HG03135 (cell line): ENCODE measurements around the gene ZNF469.

Source experiments
- ATAC-seq: cut with Tn5 transposase; IDR thresholded peaks from one replicate; pipeline ENCODE4 v1.9.1; 2021; ENCODE audit warnings: mild to moderate bottlenecking, moderate library complexity; ENCODE audit not compliant: unreplicated experiment

Gene ZNF469

DNA sequence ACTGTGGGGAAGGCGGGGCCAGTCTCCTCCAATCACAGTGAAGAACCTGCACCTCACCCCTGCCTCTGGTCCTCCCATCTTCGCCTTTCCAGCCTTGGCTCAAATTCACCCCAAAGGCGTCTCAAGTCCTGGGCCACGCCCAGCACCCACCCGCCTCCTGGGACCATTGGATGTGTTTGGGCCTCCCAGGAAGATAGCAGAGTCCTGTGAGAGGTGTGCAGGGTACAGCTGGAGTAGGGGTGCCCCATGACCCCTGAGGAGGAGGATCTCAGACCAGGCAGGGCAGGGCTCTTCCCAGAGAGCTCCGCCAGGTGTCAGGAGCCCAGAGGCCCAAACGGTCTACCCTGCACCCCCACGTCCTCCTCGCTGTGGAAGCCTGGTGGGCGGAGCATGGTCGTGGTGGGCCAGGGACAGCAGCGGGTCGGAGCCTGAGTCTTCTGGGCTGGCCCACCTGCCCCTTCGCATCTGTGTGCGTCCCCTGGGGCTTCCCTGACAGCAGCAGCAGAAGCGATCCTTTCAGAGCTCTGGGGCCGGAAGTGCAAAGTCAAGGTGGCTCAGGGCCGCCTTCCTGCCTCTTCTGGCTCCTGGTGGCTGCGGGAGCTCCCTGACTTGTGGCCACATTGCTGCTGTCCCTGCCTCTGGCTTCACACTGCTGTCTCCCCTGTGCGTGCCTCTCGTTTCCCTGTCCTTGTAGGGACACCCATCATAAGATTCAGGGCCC is 34.9 kb upstream of the ZNF469 start:
- ATAC-seq = no peak

DNA sequence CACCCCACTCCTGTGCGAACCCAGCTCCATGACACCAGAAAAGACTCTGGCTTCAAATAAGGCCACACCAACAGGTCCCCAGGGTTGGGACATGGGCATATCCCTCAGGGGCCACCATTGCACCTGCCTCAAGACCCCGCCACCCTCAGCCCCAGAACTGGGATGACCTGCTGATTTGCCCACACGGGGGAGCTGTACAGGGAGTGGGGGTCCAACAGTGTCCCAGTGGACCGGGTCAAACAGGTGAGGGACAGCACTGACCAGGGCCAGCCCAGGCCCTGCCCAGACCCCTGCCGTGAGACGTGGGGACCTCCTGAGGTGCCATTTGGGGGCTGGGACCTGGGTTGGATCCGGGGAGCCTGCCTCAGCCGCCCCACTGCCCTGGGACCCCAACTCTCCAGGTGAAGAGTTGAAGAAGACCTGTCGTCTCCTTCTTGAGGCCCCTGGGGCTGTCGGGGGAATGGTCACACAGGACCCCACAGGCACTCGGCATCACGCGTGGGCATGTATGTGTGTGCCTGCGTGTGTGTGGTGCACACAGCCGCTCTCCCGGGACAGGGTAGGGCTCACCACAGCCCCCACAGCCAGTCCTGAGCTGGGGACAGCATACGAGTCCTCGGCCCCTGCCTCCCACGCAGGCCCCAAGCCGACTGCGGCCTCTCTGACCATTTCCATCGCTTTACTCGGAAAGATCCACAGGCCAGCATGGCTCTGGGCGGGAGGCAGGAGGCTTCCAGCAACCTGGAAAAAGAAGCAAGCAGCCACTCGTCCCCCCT is 34.2 kb upstream of the ZNF469 start:
- ATAC-seq = no peak

DNA sequence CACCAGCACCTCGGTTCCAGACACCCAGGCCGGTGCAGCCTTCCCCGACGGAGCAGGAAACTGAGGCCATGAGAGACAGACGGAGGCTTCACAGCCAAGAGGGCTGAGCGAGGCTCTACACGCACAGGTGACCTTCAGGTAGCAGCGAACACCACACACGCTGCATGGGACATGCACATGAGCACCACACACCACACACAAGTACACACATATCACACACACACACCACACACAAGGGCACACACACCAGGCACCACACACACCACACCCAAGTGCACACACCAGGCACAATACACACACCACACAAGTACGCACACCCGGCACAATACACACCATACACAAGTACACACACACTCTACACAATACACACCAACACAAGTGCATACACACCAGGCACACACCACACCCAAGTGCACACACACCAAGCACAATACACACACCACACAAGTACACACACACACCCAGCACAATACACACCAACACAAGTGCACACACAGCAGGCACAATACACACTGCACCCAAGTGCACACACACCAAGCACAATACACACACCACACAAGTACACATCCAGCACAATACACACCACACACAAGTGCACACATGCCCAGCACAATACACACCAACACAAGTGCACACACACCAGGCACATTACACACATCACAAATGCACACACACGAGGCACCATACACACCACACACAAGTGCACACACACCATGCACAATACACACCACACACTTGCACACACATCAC is 33.4 kb upstream of the ZNF469 start:
- ATAC-seq = no peak

DNA sequence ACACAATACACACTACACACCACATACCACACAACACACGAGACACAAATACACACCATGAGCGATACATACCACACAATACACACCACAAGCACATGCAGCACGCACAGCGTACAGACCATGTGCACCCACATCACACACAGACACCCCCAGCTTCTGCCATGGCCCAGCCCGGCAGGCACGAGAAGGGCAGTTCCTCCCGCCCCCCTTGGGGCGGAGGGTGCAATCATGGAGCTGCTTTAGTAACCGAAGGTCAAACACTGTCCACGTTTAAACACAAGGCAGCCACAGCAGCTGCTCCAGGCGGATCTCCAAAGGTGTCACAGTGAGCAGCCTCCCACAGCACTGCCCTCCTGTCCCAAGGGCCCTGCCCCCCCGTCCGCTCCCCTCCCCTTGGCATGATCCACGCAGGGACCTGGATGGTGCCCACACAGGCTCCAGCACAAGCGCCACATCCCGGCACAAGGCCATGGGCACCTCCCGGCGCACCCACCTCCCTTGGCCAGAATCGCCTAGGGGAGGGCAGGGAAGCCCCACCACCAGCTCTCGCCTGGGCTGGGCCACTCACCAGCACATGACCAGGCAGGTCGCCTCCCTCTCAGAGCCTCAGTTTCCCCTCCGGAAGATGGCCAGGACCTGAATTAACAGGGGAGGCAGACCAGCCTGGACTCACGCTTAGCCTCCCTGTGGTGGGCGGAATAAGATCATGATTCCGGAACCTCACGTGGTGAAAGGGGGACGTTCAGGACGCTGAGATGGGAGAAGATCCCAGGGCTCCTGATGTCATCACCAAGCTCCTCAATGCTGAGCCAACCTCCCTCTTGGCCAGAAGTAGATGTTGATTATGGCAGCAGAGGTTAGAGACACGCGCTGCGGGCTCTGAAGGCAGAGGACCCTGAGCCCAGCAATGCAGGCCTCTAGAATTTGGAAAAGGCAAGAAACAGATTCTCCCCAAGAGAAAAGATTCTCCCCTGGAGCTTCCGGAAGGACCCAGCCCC is 32.6 kb upstream of the ZNF469 start:
- ATAC-seq = no peak

DNA sequence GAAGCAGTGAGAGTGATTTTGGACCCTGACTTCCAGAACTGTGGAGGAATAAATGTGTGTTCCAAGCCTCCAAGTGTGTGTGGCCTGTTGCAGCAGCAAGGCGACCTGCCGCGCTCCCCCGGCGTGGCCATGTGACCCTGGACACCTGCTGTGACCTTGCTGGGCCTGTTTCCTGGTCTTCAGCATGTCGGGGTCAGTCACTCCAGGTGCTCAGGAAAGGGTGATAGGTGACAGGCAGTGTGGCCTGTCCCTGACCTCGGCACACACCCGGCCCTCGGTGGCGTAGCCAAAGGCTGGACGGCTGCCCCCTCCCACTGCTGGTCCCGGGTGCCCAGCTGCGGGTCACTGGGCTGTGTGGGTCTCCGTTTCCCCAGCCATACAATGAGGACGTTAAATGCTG is 31.8 kb upstream of the ZNF469 start:
- no peak for ATAC-seq

DNA sequence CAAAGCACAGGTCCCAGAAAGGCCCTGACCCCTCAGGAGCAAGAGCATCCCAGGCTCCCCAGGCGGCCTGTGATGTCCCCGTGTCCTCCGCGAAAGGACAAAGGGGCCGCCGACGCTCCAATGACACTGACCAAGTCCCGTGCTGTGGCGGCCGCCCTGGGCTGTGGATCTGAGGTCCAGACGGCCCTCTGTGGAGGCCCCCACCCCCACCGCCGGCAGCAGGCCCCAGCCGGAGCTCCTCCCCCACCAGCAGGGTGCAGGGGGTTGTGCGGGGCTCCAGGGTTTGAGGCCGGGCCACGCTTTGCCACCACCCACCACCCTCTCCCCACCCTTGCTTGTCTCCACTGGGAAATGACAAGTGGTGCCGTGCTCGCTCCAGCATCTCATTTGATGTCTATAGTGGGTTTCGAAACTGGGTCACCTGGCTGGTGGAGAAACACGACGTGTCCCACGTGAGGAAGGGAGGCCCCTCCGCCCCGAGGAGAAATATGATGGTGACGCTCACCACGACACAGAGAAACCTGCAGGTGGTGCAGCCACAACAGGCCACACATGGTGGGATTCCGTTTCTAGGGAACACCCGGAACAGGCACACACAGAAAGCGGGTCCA is 31.2 kb upstream of the ZNF469 start:
- ATAC-seq = no peak

DNA sequence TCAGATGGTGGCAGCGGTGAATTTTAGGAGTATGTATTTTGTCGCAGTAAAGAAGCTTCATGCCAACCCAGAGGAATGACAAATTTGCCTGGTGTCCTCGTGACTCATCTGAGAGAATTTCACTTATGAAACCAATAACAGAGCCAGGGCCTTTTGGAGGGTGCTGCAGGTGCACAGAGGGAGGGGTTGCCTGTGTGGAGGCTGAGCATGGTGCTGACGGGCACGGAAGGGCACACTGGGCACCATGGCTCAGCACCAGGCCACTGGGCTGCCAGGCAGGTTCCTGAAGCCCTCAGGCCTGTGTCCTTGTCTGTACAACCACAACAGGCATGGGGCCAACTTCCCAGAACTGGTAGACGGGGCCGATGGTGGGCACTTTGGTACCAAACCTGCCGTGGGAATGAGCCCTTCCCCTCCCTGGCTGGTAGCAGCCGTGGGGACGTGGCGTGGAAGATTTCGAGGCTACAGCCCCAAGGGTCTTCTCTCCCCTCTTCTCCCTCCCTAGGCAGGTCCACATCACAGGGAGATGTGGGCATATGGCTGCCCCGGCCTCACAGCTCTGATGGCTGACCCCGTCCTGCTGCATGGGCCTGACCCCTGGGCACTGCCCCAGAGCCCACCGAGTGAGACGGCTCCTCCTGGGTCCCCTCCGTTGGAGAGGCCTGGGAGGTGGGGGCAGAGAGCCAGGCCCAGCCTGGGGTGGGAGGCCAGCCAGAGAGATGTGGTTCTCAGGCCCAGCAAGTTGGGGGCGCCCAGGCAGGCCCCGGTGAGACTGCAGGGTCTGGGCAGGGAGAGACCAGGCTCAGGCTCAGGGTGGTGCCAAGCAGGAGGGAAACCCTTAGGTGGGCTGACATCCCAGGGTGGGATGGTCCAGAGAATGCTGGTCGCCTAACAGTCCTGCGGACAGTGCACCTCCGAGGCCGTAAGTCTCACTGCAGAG is 30.2 kb upstream of the ZNF469 start:
- ATAC-seq = no peak

DNA sequence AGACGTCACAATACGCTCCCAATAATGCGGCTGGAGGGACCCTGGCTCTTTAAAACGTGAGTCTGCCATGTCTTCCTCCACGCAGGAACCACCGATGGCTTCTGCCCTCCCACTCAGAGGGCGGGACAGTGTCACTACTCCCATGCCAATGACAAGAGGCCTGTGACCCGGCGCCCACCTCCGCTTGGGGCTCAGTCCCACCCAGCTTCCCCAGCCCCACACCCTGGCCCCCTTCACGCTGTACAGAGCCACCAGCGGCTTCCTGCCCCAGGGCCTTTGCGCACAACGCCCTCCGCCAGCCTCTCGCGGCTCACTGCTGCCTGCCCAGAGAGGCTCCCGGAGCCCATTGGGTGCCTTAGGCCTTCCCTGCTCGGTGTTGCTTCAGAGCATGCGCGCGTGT is 29.5 kb upstream of the ZNF469 start:
- ATAC-seq = no peak

DNA sequence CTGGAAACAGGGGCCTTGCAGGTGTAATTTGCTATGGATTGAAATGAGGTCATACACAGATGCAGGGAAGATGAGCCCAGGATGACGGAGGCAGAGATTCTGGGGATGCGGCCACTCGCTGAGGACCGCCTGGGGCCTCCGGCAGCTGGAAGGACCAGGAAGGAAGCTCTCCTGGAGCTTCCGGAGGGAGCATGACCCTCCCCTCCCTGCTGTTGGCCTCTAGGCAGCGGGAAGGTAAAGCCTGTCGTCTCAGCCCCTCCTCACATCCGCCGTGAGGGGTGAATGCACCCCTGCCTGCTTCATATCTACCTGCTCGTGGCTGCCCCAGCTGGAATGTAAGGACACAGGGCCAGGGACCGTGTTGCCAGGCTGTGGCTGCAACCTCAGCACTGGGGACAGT is 29.1 kb upstream of the ZNF469 start:
- ATAC-seq = no peak

DNA sequence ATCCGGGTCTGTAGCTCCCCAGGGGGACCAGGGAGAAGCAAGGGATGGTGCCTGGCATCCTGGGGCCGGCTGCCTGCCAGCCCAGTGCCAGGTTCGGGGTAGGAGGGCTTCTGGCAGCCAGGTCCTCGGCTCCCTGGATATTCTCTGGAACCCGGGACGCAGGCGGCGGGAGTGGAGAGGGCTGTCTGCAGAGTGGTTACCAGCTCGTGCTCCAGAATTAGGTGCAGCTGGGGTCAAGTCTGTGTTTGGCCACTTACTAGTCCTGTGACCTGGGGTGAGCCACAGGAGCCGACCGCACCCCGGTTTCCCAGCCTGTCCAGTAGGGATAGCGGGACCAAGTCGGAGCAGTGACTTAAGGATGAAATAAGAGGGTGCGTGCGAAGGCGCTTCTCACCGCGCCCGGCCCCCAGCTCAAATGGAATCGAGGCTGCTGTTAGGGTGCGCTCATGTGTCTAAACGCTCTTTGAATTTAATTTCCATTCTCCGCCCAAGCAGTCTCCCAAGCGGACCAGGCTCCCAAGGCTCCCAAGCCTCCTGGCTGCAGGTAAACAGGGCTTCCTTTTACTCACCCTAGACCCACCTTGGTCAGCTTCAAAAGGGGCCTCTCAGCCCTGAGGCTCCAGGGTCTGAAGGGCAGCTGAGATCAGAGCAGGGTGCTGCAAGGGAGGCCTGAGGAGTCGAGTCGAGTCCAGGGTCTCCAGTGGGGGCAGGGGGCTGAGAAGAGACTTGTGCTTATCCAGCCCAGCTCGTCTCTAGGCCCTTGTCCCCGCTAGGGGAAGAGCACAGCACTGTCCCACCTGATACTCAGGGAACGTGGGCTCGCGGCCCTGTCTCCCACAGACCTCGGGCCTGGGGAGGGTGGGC is 28.3 kb upstream of the ZNF469 start:
- ATAC-seq = no peak

DNA sequence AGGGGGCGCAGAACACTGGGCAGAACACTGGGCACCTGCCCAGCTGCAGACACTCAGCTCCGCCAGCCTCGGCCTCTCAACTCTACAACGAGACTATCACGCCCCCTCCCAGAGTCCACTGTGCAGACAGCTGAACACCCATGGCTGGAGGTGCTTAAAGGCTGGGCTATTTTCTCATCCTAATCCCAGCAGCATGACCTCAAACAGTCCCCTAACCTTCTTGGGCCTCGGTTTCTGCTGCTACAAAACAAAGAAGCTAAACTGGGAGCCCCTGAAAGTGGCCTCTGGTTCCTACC is 27.7 kb upstream of the ZNF469 start:
- ATAC-seq = no peak

DNA sequence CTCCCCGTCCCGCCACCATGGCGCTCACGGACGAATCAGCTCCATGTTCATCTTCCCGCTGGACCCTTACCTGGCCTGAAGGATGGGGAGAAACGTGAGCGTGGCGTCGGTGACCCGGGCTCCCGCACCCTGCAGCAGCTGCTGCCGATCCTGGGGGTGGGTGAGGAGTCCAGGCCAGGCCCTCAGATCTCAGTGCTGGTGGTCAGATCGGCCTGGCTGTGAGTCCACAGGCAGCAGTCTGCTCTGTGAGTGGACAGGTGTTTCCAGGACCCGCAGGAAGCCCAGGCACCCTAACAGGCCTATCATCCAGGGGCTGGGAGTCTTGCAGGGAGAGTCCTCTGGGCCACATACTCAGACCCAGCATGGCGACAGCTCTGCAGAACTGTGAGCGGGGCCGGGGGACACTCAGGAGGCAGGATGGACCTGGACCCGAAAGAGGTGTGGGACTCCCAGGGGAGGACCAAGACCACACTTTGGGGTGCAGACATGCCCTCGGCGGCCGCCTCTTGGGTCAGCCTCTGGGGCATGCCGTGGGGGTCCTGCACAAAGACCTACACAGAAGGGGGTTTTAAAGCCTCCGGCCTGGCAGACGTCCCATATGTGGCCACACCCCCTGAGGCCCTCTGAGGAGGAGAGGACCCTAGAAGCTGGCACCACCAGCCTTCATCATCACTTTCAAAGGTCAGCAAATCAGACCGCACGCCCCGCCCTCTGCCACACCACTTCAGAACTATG is 27.2 kb upstream of the ZNF469 start:
- no peak for ATAC-seq

DNA sequence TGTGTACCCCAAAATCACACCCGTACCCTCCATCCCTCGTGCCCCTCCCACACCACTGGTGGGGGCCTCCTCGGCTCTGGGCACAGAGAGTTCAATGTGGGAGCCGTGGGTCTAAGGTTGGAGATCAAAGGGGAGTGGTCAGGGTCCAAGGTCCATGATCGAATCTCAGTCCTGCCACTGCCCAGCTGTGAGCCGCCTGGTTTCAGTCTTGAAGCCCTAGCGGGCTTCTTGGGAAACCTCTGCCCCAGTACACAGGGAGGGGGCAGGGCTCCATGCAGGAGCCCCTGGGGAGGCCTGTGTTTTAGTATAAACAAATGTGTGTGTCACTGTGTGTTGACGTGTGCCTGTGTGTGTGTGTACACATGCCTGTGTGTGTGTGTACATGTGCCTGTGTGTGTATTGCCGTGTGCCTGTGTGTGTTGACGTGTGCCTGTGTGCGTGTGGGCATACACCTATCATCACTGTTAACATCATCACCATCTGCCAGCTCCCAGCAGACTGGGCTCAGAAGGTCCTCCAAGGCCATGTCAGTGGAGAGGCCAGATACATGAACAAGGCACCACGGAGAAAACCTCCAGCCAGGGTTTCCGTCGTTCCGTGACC is 26.5 kb upstream of the ZNF469 start:
- no peak for ATAC-seq

DNA sequence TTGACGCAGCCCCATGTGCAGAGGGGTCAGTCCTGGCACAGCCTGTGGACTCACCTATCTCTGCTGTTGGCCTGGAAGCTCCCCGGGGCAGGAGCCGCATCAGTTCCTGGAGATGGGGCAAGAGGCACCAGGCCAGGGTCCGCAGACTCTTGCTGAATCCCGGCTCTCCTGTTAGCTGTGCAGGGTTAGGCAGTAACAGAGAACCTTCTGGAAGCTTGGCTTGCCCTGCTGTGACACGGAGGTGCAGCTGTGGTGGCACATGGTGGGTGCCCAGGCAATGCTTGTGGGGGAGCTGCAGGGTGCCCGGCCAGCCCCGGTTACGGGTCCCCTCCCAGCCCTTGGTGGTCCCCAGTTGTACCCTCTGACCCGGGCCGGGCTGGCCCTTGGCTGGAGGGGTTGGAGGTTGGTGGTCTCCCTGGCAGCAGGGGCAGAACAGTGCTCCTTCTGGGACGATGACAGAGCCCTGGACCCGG is 26.0 kb upstream of the ZNF469 start:
- ATAC-seq = no peak

DNA sequence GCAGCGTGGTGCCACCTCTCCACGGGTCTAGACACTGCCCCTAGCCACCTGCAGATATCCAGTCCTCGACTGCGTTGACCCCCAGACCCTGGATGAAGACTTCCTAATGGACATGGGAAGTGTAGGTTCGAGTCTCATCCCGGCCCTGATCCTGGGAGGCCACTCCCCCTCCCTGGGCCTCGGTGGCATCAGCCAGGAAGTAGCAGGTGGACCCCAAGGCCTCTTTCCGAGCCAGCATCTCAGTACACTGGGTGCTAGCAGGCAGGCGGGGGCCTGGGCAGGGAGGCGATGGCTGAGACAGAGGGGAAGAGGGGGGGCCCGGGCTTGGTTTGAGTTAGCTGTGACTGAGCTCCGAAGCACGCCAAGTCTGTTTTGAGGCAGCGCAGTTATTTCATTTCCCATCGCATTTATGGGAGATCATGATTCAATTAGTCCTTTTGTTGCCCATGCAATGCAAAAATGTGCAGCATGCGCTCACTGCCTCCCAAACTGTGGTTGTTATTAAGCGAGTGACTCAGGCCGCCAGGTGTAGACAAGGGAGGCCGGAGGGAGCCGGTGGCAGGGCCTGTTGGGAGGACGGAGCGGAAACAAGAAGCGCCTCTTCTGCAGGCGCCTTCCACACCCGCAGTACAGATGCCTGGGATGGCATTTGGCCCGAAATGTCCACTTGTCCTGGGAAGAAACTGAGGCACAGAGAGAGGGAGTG is 25.3 kb upstream of the ZNF469 start:
- no peak for ATAC-seq

DNA sequence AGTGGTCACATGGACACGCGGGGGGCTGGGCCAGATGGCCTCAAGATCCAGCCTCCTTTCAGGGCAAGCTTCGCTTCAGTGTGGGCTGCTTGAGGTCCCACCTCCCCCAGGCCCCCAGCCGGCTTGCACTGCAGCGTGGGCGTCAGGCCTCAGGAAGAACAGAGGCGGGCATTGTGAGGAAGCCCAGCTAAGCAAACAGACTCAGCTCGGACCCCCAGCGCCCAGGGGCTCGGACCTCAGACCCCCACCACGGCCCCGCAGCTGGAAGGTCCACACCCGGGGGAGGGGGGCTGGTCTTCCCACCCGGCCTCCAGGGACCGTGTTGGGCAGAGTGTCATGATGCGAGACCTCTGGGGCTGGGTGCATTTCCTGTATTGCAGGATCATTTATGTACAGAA is 24.7 kb upstream of the ZNF469 start:
- ATAC-seq = no peak

DNA sequence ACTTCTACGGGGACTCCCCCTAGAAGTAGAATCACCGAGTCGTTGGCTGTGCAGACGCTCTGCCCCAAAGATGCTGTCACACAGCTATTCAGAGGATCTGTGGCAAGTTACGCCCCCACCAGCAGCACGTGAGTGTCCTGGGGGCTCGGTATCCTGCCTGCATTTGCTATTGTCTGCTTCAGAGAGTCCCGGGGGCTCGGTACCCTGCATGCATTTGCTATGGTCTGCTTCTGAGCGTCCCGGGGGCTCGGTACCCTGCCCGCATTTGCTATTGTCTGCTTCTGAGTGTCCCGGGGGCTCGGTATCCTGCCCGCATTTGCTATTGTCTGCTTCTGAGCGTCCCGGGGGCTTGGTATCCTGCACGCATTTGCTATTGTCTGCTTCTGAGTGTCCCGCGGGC is 23.8 kb upstream of the ZNF469 start:
- ATAC-seq = no peak
